Rectal smooth muscle tissue (tissue), 1 donor: ENCODE measurements around the gene NPIPB5.
"Not testable (repeated sequence)": the region's sequence is repeated elsewhere in the genome, so short reads cannot be mapped to it uniquely, and the experiment has no call there.

Experiments used
- H3K27ac ChIP-seq: one replicate; pipeline ENCODE4 v1.7.0; 2013; ENCODE audit warnings: low read depth, low read length, inconsistent platforms
- H3K27me3 ChIP-seq: one replicate; pipeline ENCODE4 v1.7.0; 2013; ENCODE audit warnings: low read length; ENCODE audit not compliant: control insufficient read depth, insufficient read depth
- H3K36me3 ChIP-seq: one replicate; pipeline ENCODE4 v1.7.0; 2013; ENCODE audit warnings: low read length; ENCODE audit not compliant: control insufficient read depth, insufficient read depth
- H3K4me1 ChIP-seq: one replicate; pipeline ENCODE4 v1.7.0; 2013; ENCODE audit warnings: low read length; ENCODE audit not compliant: control insufficient read depth, insufficient read depth
- H3K4me3 ChIP-seq: one replicate; pipeline ENCODE4 v1.7.0; 2013; ENCODE audit warnings: low read length
- H3K9ac ChIP-seq: one replicate; pipeline ENCODE4 v1.7.0; 2013; ENCODE audit warnings: low read length

NPIPB5 gene

GRCh38 chr16:22510591-22510990 lies at the start of gene NPIPB5:
Gene NPIPB5 (plus strand): TSS chr16:22510891. CDS start chr16:22513802, 2,911 bp downstream.
- H3K4me3 ChIP-seq, H3K9ac ChIP-seq, H3K36me3 ChIP-seq, H3K27ac ChIP-seq, H3K27me3 ChIP-seq, H3K4me1 ChIP-seq: not testable (repeated sequence)

- not testable (repeated sequence) for H3K4me3 ChIP-seq, H3K4me1 ChIP-seq, H3K27me3 ChIP-seq, H3K9ac ChIP-seq, H3K27ac ChIP-seq, H3K36me3 ChIP-seq
These were observed 41.8 kb upstream of the NPIPB5 start for GRCh38 chr16:22468846-22469245.

- H3K36me3 ChIP-seq, H3K27ac ChIP-seq, H3K9ac ChIP-seq, H3K27me3 ChIP-seq, H3K4me3 ChIP-seq, H3K4me1 ChIP-seq: not testable (repeated sequence)
These were observed 27.3 kb downstream of the NPIPB5 start for GRCh38 chr16:22537996-22538395.

- not testable (repeated sequence) for H3K27ac ChIP-seq, H3K4me1 ChIP-seq, H3K36me3 ChIP-seq, H3K9ac ChIP-seq, H3K4me3 ChIP-seq, H3K27me3 ChIP-seq
These were observed 34.1 kb downstream of the NPIPB5 start for GRCh38 chr16:22544809-22545208.

DNA sequence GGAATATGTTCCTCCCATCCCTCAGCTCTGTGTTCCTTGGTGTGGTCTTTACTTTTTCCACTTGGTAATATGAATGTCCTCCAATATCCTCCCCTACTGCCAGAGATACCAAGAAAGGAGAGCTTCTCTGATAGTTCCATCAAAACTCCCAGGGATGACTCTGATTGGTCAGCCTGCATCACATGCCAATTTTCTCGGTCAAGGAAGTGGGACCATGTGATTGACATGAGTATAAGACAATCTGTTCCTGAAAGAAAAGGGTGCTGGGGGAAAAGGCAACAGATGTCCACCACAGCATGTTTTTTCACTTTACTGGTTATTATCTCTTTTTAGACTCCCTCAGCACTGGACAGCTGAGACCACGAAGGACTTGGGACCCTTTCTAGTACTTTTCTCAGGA lies 35.9 kb downstream of the NPIPB5 start:
- not testable (repeated sequence) for H3K27me3 ChIP-seq, H3K36me3 ChIP-seq, H3K9ac ChIP-seq, H3K4me3 ChIP-seq, H3K4me1 ChIP-seq, H3K27ac ChIP-seq

- not testable (repeated sequence) for H3K36me3 ChIP-seq, H3K9ac ChIP-seq, H3K27me3 ChIP-seq, H3K27ac ChIP-seq, H3K4me3 ChIP-seq, H3K4me1 ChIP-seq
These were observed 36.6 kb downstream of the NPIPB5 start for GRCh38 chr16:22547170-22547765.

DNA sequence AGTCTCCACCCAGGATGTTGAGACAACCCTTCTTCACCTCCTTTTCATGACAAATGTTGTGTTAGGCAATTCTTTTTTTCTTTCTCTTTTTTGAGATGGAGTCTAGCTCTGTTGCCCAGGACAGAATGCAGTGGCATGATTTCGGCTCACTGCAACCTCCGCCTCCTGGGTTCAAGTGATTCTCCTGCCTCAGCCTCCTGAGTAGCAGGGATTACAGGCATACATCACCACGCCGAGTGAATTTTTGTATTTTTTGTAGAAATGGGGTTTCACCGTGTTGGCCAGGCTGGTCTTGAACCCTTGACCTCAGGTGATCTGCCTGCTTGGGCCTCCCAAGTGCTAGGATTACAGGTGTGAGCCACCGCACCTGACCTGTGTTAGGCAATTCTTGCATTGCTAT lies 39.2 kb downstream of the NPIPB5 start:
- not testable (repeated sequence) for H3K4me3 ChIP-seq, H3K27me3 ChIP-seq, H3K36me3 ChIP-seq, H3K9ac ChIP-seq, H3K4me1 ChIP-seq, H3K27ac ChIP-seq

DNA sequence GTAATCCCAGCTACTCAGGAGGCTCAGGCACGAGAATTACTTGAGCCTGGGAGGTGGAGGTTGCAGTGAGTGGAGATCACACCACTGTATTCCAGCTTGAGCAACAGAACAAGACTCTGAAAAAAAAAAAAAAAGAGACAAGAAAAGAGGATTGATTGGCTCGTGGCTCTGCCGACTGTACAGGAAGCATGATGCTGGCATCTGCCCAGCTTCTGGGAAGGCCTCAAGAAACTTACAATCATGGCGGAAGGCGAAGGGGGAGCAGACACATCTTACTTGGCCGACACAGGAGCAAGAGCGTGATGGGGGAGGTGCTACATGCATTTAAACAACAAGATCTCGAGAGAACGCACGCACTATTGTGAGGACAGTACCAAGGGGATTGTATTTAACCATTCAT lies 40.5 kb downstream of the NPIPB5 start:
- not testable (repeated sequence) for H3K4me1 ChIP-seq, H3K27me3 ChIP-seq, H3K9ac ChIP-seq, H3K27ac ChIP-seq, H3K36me3 ChIP-seq, H3K4me3 ChIP-seq

- not testable (repeated sequence) for H3K27me3 ChIP-seq, H3K4me1 ChIP-seq, H3K9ac ChIP-seq, H3K4me3 ChIP-seq, H3K27ac ChIP-seq, H3K36me3 ChIP-seq
These were observed 41.0 kb downstream of the NPIPB5 start for GRCh38 chr16:22551651-22552050.

DNA sequence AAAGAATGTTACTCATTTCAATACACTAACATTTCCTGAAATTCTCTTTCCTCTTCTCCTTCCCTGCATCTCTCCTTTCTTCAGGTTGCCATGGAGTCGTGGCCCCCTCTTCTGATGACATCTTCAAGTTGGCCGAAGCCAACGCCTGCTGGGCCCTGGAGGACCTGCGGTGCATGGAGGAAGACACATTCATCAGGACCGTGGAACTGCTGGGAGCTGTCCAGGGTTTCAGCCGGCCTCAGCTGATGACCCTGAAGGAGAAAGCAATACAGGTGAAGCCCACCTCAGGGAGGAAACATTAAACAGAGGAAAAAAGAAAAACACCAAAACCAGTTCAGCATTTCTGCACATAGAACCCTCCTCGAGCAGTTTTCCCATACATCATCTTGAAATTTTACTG lies 46.1 kb downstream of the NPIPB5 start:
- H3K27me3 ChIP-seq, H3K27ac ChIP-seq, H3K9ac ChIP-seq, H3K36me3 ChIP-seq, H3K4me3 ChIP-seq, H3K4me1 ChIP-seq: not testable (repeated sequence)
